Prostate gland (tissue), 2 donors: Measurements from ENCODE around the gene SNRNP27.

Source experiments
- CTCF ChIP-seq, 4 experiments: fragments of 200-600 bp in 2 of 4; fragments of 450-650 bp in 2 of 4; sonication (generic) in 2 of 4; IDR thresholded peaks; 1 replicate in 3 of 4; 2 replicates in 1 of 4; pipeline ENCODE4 v1.5.1; 2016 to 2019; ENCODE audit warnings: antibody characterized with exemption in 4 of 4, mild to moderate bottlenecking in 2 of 4, moderate library complexity in 2 of 4
- POLR2A ChIP-seq: fragments of 450-650 bp; IDR thresholded peaks from one replicate; pipeline ENCODE4 v1.6.1; 2016; ENCODE audit warnings: antibody characterized with exemption, mild to moderate bottlenecking
- POLR2AphosphoS5 ChIP-seq: sonication (generic); formaldehyde crosslinking; IDR thresholded peaks from one replicate; pipeline ENCODE4 v1.6.1; 2017; ENCODE audit warnings: antibody characterized with exemption

GRCh38 chr2:69947325-69947931, 53.7 kb downstream of the SNRNP27 start:
- no peak for TF ChIP-seq CTCF (IDR thresholded peaks at IDR 0.05)
- no peak for TF ChIP-seq POLR2A
- TF ChIP-seq POLR2AphosphoS5: no peak
